Neural progenitor cell (in vitro differentiated cells): ENCODE measurements around the gene SULT4A1.

Experiments used
- EZH2phosphoT487 ChIP-seq: fragments of 200-600 bp; sonication (generic); IDR thresholded peaks from 2 replicates; pipeline ENCODE4 v1.6.1; 2017; ENCODE audit warnings: antibody characterized with exemption
- TF ChIP-seq, protein P1 (sequence below): fragments of 200-600 bp; sonication (generic); IDR thresholded peaks from 2 replicates; pipeline ENCODE4 v1.5.1; 2017; ENCODE audit warnings: antibody characterized with exemption, mild to moderate bottlenecking

DNA sequence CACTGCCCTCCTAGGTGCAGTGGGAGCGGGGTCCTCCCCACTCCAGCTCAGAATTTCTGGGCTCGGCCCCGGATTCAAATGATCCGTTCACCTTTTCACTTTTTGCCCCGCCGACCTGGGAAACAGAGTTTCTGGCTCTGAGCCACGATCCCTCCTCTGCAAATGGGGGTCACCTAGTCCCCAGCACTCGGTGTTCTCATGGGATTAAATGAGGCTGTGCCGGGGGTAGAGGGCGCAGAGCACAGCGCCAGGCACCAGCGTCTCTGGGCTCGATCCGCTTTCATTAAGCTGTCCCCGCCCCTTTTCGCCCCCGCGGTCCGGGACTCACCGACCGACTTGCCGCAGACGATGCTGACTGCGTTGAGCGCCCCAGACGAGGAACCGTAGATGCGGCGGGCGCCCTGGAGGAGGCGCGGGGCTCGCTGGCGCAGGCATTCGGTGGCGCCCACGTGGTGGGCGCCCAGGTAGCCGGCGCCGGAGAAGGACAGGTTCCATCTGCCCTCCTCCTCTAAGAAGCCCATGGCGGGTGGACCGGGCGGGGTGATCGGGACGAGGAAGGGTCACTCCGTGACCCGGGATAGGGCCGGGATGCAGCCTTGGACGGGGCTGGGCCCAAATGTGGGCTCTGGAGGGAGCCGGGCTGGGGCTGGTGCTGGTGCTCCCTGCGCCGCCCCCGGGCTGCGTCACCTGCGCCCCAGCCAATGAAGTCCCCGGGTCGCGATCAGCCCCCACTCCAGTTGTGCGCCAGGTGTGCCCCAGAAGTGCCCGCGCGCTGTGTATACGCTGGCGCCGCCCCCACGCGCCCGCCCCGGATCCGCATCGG is 29.3 kb upstream of the SULT4A1 start, which contains the start of gene PNPLA5:
- TF ChIP-seq, protein P1, sequence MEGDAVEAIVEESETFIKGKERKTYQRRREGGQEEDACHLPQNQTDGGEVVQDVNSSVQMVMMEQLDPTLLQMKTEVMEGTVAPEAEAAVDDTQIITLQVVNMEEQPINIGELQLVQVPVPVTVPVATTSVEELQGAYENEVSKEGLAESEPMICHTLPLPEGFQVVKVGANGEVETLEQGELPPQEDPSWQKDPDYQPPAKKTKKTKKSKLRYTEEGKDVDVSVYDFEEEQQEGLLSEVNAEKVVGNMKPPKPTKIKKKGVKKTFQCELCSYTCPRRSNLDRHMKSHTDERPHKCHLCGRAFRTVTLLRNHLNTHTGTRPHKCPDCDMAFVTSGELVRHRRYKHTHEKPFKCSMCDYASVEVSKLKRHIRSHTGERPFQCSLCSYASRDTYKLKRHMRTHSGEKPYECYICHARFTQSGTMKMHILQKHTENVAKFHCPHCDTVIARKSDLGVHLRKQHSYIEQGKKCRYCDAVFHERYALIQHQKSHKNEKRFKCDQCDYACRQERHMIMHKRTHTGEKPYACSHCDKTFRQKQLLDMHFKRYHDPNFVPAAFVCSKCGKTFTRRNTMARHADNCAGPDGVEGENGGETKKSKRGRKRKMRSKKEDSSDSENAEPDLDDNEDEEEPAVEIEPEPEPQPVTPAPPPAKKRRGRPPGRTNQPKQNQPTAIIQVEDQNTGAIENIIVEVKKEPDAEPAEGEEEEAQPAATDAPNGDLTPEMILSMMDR, result peak; percentile 19
- TF ChIP-seq EZH2phosphoT487, result peak; percentile 77
